ENCODE data around the gene RHO. TPM values are rescaled to one million over a fixed set of nuclear protein-coding genes. Genes with fewer than 3 reads are reported as not detected.
"Not testable (repeated sequence)": the region's sequence is repeated elsewhere in the genome, so short reads cannot be mapped to it uniquely, and the experiment has no call there.

The RHO gene
- total and polyA plus RNA-seq, 2 donors (not counting 3 experiments of a cell fraction or from before 2014, with no cell fraction given), result not detected

DNA sequence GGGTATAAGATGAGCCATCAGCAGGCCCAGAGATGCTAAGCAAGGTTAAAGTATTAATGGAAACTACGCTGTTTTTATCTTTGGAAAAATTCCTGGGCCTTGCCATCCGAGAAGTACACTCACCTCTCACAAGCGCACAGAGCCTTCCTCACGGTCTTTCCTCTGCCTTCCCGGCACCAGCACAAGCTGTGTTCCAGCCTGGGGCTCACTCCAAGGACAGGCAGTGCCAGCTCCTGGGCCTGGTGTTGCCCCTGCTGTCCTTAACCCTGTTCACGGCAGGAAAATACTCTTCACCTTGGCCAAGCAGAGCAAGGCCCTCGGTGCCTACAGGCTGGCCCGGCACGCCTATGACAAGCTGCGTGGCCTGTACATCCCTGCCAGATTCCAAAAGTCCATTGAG is 14.3 kb upstream of the RHO start:
- POLR2A ChIA-PET, result no interaction called here
- H3K4me3 ChIP-seq (replicated peaks in 1 of 3; ENCODE audit: insufficient read depth in 1 of 3, low read depth in 1 of 3, low read length in 3 of 3), result no peak overlapping the region
- no peaks in the 10 kb centered on the region for H4K20me1 ChIP-seq (replicated peaks; ENCODE audit: control insufficient read depth, extremely low read depth, insufficient read depth, low read length)

DNA sequence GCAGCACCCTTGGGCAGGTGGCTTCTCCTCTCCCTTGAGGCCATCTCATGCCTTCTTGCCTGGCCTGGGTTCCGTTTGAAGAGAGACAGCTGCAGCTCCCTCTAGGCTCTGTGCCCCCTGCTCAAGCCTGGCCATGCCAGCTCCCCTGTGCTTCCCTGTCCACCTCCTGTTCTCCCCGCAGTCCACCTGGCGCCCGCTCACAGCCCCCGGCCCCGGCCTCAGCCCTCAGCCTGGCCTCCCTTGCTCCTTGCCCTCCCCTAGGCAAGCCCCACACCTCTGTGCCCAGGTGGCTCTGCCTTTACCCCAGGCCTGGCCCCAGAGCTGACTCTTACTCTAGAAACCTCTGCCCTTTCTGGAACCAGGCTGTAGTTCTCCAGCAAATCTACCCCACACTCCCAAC is 13.9 kb upstream of the RHO start:
- no peak for TF ChIP-seq EZH2 (IDR thresholded peaks at IDR 0.05; ENCODE audit: borderline replicate concordance, low read depth, low read length, severe bottlenecking)
- TF ChIP-seq JUN (IDR thresholded peaks at IDR 0.05; ENCODE audit: borderline replicate concordance, insufficient read depth, insufficient read length, low read depth), result no peak
- TF ChIP-seq, protein P1, sequence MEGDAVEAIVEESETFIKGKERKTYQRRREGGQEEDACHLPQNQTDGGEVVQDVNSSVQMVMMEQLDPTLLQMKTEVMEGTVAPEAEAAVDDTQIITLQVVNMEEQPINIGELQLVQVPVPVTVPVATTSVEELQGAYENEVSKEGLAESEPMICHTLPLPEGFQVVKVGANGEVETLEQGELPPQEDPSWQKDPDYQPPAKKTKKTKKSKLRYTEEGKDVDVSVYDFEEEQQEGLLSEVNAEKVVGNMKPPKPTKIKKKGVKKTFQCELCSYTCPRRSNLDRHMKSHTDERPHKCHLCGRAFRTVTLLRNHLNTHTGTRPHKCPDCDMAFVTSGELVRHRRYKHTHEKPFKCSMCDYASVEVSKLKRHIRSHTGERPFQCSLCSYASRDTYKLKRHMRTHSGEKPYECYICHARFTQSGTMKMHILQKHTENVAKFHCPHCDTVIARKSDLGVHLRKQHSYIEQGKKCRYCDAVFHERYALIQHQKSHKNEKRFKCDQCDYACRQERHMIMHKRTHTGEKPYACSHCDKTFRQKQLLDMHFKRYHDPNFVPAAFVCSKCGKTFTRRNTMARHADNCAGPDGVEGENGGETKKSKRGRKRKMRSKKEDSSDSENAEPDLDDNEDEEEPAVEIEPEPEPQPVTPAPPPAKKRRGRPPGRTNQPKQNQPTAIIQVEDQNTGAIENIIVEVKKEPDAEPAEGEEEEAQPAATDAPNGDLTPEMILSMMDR (IDR thresholded peaks at IDR 0.05; ENCODE audit: extremely low read depth in 1 of 2, insufficient read depth in 1 of 2, low read depth in 1 of 2, low read length in 2 of 2), result no peak
- TF ChIP-seq FOS (IDR thresholded peaks at IDR 0.05; ENCODE audit: borderline replicate concordance, insufficient read depth, low read length), result no peak
- FAIRE-seq, result no peak
- H3K36me3 ChIP-seq (ENCODE audit: control insufficient read depth in 2 of 2, extremely low read depth in 1 of 2, insufficient read depth in 2 of 2, low read length in 2 of 2), result peaks cover 0 to 17% of the 10 kb centered on the region in 2 experiments
- intact Hi-C loops (cut with micrococcal nuclease) (no loop called here), dilution Hi-C loops (cut with MboI; ENCODE audit: extremely low pct_ligation_motif_present, low sequenced_read_pairs) (no loop called here)
- no peak overlapping the region for H3K27ac ChIP-seq (ENCODE audit: insufficient read depth, low read depth, low read length)
- H3K4me2 ChIP-seq (ENCODE audit: insufficient read depth, low read length), result no peak overlapping the region
- H4K20me1 ChIP-seq (replicated peaks; ENCODE audit: control insufficient read depth, extremely low read depth, insufficient read depth, low read length), result no peaks in the 10 kb centered on the region
- no TSS peak for BruUV-seq (replicated peaks)
- no peak overlapping the region for H2AFZ ChIP-seq (ENCODE audit: low read depth, low read length)
- no peaks in the 10 kb centered on the region for H3K4me1 ChIP-seq (ENCODE audit: control insufficient read depth, extremely low read depth, insufficient read depth, low read length)
- H3K9ac ChIP-seq (replicated peaks; ENCODE audit: extremely low read depth, insufficient read depth, low read length), result no peak overlapping the region
- H3K27me3 ChIP-seq (ENCODE audit: control insufficient read depth in 2 of 2, insufficient read depth in 2 of 2, low read length in 2 of 2), result no peaks in the 10 kb centered on the region
- no peak for DNase-seq (ENCODE audit: low read depth, low spot score)
- ChIA-PET CTCF (no interaction called here), POLR2A (no interaction called here)
- H3K9me1 ChIP-seq (replicated peaks; ENCODE audit: control insufficient read depth, extremely low read depth, insufficient read depth, low read length), result no peaks in the 10 kb centered on the region
- no peak overlapping the region for H3K4me3 ChIP-seq (replicated peaks in 1 of 3; ENCODE audit: insufficient read depth in 1 of 3, low read depth in 1 of 3, low read length in 3 of 3)
- no peaks in the 10 kb centered on the region for H3K9me3 ChIP-seq (replicated peaks; ENCODE audit: control insufficient read depth, insufficient read depth, low read length)
- no peaks in the 10 kb centered on the region for H3K79me2 ChIP-seq (ENCODE audit: control insufficient read depth, insufficient read depth, low read length)

More for the DNA sequence above, 14.3 kb upstream of the RHO start:
- H3K36me3 ChIP-seq (ENCODE audit: control insufficient read depth in 2 of 2, extremely low read depth in 1 of 2, insufficient read depth in 2 of 2, low read length in 2 of 2), result peaks cover 0 to 17% of the 10 kb centered on the region in 2 experiments
- CTCF ChIA-PET, result no interaction called here
- no peak overlapping the region for H2AFZ ChIP-seq (ENCODE audit: low read depth, low read length)
- no peak overlapping the region for H3K9ac ChIP-seq (replicated peaks; ENCODE audit: extremely low read depth, insufficient read depth, low read length)
- H3K4me1 ChIP-seq (ENCODE audit: control insufficient read depth, extremely low read depth, insufficient read depth, low read length), result no peaks in the 10 kb centered on the region
- dilution Hi-C loops (cut with MboI; ENCODE audit: extremely low pct_ligation_motif_present, low sequenced_read_pairs), result no loop called here
- no TSS peak for BruUV-seq (replicated peaks)
- no peaks in the 10 kb centered on the region for H3K9me1 ChIP-seq (replicated peaks; ENCODE audit: control insufficient read depth, extremely low read depth, insufficient read depth, low read length)
- H3K9me3 ChIP-seq (replicated peaks; ENCODE audit: control insufficient read depth, insufficient read depth, low read length), result no peaks in the 10 kb centered on the region
- no peak overlapping the region for H3K27ac ChIP-seq (ENCODE audit: insufficient read depth, low read depth, low read length)
- intact Hi-C loops (cut with micrococcal nuclease), result no loop called here
- no peaks in the 10 kb centered on the region for H3K79me2 ChIP-seq (ENCODE audit: control insufficient read depth, insufficient read depth, low read length)
- H3K27me3 ChIP-seq (ENCODE audit: control insufficient read depth in 2 of 2, insufficient read depth in 2 of 2, low read length in 2 of 2), result no peaks in the 10 kb centered on the region
- no peak for TF ChIP-seq FOS (IDR thresholded peaks at IDR 0.05; ENCODE audit: borderline replicate concordance, insufficient read depth, low read length)
- TF ChIP-seq, protein P1 (IDR thresholded peaks at IDR 0.05; ENCODE audit: extremely low read depth in 1 of 2, insufficient read depth in 1 of 2, low read depth in 1 of 2, low read length in 2 of 2), result no peak
- FAIRE-seq, result no peak
- H3K4me2 ChIP-seq (ENCODE audit: insufficient read depth, low read length), result no peak overlapping the region
- no peak for DNase-seq (ENCODE audit: low read depth, low spot score)

DNA sequence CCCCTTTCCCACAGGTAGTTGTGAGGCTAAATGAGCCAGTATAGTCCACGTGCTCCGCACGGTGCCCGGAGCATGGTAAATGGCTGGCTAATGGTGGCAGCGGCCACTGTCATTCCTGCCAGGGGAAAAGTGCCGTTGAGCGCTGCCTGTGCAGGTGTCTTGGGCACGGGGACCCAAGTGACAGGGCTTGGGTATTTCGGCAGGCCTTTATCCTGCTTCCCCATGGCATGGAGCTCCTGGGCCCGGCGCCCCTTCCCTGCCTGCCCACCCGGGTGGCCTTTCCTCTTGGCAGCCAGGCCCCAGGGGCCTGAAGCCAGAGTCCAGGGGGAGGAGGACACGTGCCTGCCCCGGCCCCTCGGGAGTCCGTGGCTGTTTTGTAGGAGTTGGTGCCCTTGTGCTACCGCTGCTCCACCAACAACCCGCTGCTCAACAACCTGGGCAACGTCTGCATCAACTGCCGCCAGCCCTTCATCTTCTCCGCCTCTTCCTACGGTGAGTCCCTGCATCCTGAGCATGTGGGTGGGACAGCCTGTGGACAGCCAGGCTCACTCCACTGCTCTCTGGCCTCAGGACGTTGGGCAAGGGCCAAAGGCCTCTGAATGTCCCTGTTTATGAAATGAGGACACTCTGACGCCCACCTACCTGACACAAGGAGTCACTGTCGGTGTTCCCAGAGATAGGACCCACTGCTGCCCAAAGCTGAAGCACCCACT is 13.2 kb upstream of the RHO start:
- H3K36me3 ChIP-seq (ENCODE audit: control insufficient read depth in 2 of 2, extremely low read depth in 1 of 2, insufficient read depth in 2 of 2, low read length in 2 of 2), result peaks cover 0 to 14% of the 10 kb centered on the region in 2 experiments
- DNase-seq (ENCODE audit: low read depth, low spot score); H2AFZ ChIP-seq (ENCODE audit: low read depth, low read length); H3K27me3 ChIP-seq (ENCODE audit: control insufficient read depth in 2 of 2, insufficient read depth in 2 of 2, low read length in 2 of 2); H3K4me3 ChIP-seq (replicated peaks in 1 of 3; ENCODE audit: insufficient read depth in 1 of 3, low read depth in 1 of 3, low read length in 3 of 3); H3K79me2 ChIP-seq (ENCODE audit: control insufficient read depth, insufficient read depth, low read length); BruUV-seq (replicated peaks); CTCF ChIA-PET; H3K9me3 ChIP-seq (replicated peaks; ENCODE audit: control insufficient read depth, insufficient read depth, low read length); dilution Hi-C loops (cut with MboI; ENCODE audit: extremely low pct_ligation_motif_present, low sequenced_read_pairs); H3K4me2 ChIP-seq (ENCODE audit: insufficient read depth, low read length); H4K20me1 ChIP-seq (replicated peaks; ENCODE audit: control insufficient read depth, extremely low read depth, insufficient read depth, low read length); H3K9ac ChIP-seq (replicated peaks; ENCODE audit: extremely low read depth, insufficient read depth, low read length); POLR2A ChIA-PET; H3K27ac ChIP-seq (ENCODE audit: insufficient read depth, low read depth, low read length); H3K4me1 ChIP-seq (ENCODE audit: control insufficient read depth, extremely low read depth, insufficient read depth, low read length); intact Hi-C loops (cut with micrococcal nuclease); H3K9me1 ChIP-seq (replicated peaks; ENCODE audit: control insufficient read depth, extremely low read depth, insufficient read depth, low read length); FAIRE-seq: not testable (repeated sequence)

All from endothelial cell of umbilical vein (primary cell).